ENCODE measurements around the gene RNASE8.

Gene RNASE8

DNA sequence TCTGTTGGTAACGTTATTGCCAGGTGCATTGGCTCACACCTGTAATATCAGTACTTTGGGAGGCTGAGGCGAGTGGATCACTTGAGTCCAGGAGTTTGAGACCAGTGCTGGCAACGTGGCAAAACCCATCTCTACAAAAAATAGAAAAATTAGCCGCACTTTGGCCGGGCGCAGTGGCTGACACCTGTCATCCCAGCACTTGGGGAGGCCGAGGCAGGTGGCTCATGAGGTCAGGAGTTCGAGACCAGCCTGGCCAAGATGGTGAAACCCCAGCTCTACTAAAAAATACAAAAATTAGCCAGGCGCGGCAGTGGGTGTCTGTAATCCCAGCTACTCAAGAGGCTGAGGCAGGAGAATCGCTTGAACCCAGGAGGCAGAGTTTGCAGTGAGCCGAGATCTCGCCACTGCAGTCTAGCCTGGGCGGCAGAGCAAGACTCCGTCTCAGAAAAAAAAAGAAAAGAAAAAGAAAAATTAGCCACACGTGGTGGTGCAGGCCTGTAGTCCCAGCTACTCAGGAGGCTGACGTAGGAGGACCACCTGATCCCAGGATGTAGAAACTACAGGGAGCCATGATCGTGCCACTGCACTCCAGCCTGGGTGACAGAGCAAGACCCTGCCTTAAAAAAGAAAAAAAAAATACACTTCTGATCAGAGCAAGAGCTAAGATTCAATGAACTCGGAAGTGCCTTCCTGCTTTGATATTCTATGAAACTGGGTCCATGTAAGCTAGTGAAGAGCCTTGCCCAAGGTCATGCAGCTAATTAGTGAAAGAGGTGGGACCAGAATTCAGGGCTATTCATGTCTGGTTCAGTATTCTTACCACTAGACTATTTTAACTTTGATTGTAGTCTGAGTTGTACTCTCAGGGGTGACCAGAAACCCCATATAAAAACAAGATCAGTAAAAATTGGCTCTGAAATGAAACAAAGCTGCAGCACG, 4.2 kb upstream of the RNASE8 start:
- Histone ChIP-seq H3K79me2 (ENCODE audit: control insufficient read depth, low read length) (no peaks in the 10 kb centered on the region), H3K27ac (ENCODE audit: low read depth, low read length) (no peak overlapping the region), H3K9me2 (replicated peaks; ENCODE audit: control insufficient read depth, low read length) (no peaks in the 10 kb centered on the region), H4K20me1 (ENCODE audit: control insufficient read depth, insufficient read depth, low read depth, low read length) (no peaks in the 10 kb centered on the region), H3F3A (ENCODE audit: control insufficient read depth, insufficient read depth) (no peaks in the 10 kb centered on the region), H3K27me3 (ENCODE audit: control insufficient read depth, low read length) (peaks cover 20% of the 10 kb centered on the region), H3K36me3 (ENCODE audit: control insufficient read depth, low read length) (no peaks in the 10 kb centered on the region), H3K4me2 (ENCODE audit: low read length) (no peak overlapping the region), H3K4me3 (ENCODE audit: low read length) (no peak overlapping the region), H3K9me3 (ENCODE audit: control insufficient read depth, insufficient read depth, low read length) (no peaks in the 10 kb centered on the region), H3K4me1 (ENCODE audit: control insufficient read depth, low read length) (no peaks in the 10 kb centered on the region)
- TF ChIP-seq, protein P1, sequence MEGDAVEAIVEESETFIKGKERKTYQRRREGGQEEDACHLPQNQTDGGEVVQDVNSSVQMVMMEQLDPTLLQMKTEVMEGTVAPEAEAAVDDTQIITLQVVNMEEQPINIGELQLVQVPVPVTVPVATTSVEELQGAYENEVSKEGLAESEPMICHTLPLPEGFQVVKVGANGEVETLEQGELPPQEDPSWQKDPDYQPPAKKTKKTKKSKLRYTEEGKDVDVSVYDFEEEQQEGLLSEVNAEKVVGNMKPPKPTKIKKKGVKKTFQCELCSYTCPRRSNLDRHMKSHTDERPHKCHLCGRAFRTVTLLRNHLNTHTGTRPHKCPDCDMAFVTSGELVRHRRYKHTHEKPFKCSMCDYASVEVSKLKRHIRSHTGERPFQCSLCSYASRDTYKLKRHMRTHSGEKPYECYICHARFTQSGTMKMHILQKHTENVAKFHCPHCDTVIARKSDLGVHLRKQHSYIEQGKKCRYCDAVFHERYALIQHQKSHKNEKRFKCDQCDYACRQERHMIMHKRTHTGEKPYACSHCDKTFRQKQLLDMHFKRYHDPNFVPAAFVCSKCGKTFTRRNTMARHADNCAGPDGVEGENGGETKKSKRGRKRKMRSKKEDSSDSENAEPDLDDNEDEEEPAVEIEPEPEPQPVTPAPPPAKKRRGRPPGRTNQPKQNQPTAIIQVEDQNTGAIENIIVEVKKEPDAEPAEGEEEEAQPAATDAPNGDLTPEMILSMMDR (IDR thresholded peaks at IDR 0.05; ENCODE audit: low read depth, low read length, poor library complexity, severe bottlenecking): no peak
- no peak for TF ChIP-seq EZH2phosphoT487 (IDR thresholded peaks at IDR 0.05; ENCODE audit: borderline replicate concordance, low read length)

DNA sequence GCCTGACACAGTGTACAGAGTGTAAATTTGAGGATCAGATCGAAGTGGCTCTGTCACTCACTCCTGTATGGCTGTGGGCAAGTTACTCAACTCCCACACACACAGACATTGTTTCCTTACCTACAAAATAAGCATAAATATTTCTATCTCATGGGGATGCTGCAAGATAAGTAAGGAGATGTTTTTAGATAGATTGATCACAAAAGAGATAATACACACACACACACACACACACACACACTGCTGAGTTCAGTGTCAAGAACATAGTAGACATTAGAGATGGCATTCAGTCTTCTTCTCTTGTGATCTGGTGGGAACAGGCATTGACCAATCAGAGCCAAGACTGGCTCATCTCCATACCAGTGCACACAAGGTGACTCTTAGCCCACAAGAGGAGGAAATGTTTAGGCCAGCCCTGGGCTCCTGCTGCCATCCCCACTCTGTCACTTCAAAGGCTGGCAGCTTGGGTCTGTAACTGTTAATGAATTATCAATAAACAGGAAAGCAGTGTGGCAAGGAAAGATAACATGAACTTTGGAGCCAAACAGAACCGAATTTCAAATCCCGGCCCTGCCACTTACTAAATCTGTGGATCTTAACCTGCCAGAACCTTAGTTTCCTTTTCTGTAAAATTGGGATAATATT, 3.4 kb upstream of the RNASE8 start:
- no peaks in the 10 kb centered on the region for H3F3A ChIP-seq (ENCODE audit: control insufficient read depth, insufficient read depth)
- no peak overlapping the region for H3K4me2 ChIP-seq (ENCODE audit: low read length)
- H3K27ac ChIP-seq (ENCODE audit: low read depth, low read length): no peak overlapping the region
- no peaks in the 10 kb centered on the region for H4K20me1 ChIP-seq (ENCODE audit: control insufficient read depth, insufficient read depth, low read depth, low read length)
- H3K9me3 ChIP-seq (ENCODE audit: control insufficient read depth, insufficient read depth, low read length): no peaks in the 10 kb centered on the region
- H3K27me3 ChIP-seq (ENCODE audit: control insufficient read depth, low read length): peaks cover 18% of the 10 kb centered on the region; the same call in 1 of the 2 replicates
- no peak overlapping the region for H3K4me3 ChIP-seq (ENCODE audit: low read length)
- H3K9me2 ChIP-seq (replicated peaks; ENCODE audit: control insufficient read depth, low read length): no peaks in the 10 kb centered on the region
- H3K4me1 ChIP-seq (ENCODE audit: control insufficient read depth, low read length): no peaks in the 10 kb centered on the region
- TF ChIP-seq EZH2phosphoT487 (IDR thresholded peaks at IDR 0.05; ENCODE audit: borderline replicate concordance, low read length): no peak
- TF ChIP-seq, protein P1 (IDR thresholded peaks at IDR 0.05; ENCODE audit: low read depth, low read length, poor library complexity, severe bottlenecking): no peak
- H3K79me2 ChIP-seq (ENCODE audit: control insufficient read depth, low read length): no peaks in the 10 kb centered on the region
- no peaks in the 10 kb centered on the region for H3K36me3 ChIP-seq (ENCODE audit: control insufficient read depth, low read length)

DNA sequence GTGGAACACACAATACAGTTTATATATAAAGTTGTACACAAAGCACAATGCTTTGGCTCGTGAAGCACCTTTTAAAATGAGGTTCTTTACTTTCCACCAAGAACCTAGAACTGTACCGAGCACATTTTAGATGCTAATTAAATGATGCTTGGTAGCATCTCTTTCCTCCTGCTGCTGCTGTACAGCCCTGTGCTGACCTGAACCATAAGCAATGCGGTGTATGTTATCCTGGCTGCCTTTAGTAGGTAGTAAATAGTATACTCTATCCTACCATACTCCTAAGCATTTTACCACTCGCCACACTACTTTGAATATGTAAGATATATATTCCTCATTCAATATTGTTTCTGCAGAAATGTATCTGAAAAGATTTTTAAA, 2.9 kb upstream of the RNASE8 start:
- TF ChIP-seq EZH2phosphoT487 (IDR thresholded peaks at IDR 0.05; ENCODE audit: borderline replicate concordance, low read length): no peak
- H3K79me2 ChIP-seq (ENCODE audit: control insufficient read depth, low read length): no peaks in the 10 kb centered on the region
- H3K36me3 ChIP-seq (ENCODE audit: control insufficient read depth, low read length): no peaks in the 10 kb centered on the region
- no peak overlapping the region for H3K4me2 ChIP-seq (ENCODE audit: low read length)
- no peak overlapping the region for H3K4me3 ChIP-seq (ENCODE audit: low read length)
- peaks cover 15% of the 10 kb centered on the region; the same call in 1 of the 2 replicates for H3K27me3 ChIP-seq (ENCODE audit: control insufficient read depth, low read length)
- no peaks in the 10 kb centered on the region for H3K9me3 ChIP-seq (ENCODE audit: control insufficient read depth, insufficient read depth, low read length)
- no peaks in the 10 kb centered on the region for H3K4me1 ChIP-seq (ENCODE audit: control insufficient read depth, low read length)
- H3K9me2 ChIP-seq (replicated peaks; ENCODE audit: control insufficient read depth, low read length): no peaks in the 10 kb centered on the region
- no peaks in the 10 kb centered on the region for H4K20me1 ChIP-seq (ENCODE audit: control insufficient read depth, insufficient read depth, low read depth, low read length)
- no peak overlapping the region for H3K27ac ChIP-seq (ENCODE audit: low read depth, low read length)
- no peaks in the 10 kb centered on the region for H3F3A ChIP-seq (ENCODE audit: control insufficient read depth, insufficient read depth)

Data from DOHH2 (cell line).